Skin of body (tissue), 2 donors: ENCODE results near the gene SCFD1. TPM values are rescaled to one million over a fixed set of nuclear protein-coding genes. Genes with fewer than 3 reads are reported as not detected.
"Not testable (repeated sequence)": the region's sequence is repeated elsewhere in the genome, so short reads cannot be mapped to it uniquely, and the experiment has no call there.

ENCODE experiments used
- DNase-seq: peaks from one replicate; lab custom pipeline; 2025; lab: John Stamatoyannopoulos, UW
- total RNA-seq: library from RNA; depleted of rRNA; stranded (reverse); fragments of >200 nt; gene quantifications from one replicate; pipeline ENCODE4 v1.2.3, GENCODE V29; 2014

SCFD1 gene
- total RNA-seq, 1 donor from 2014 or later, result 141 TPM

DNA sequence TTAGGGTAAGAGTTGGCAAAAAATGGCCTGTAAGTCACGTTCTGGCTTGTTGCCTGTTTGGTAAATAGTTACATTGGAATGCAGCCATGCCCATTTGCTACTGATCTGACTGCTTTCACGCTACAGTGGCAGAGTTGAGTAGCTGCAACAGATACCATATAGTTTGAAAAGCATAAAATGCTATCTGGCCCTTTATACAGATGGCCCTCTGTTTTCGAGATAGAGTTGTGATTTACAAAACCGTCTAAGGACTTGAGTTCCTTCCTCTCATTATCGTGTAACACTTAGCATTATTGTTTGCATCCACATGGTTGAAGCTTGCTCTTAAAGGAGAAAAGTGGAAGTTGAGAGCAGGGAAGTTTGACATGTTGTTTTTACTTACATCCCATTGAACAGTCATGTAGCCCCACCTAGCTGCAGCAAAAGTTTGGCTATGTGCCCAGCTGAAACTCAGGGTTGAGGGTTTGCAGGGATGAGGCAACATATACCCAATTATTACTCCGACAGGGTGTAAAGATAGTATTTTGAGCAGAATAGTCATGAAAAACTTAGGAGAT, 11.3 kb upstream of the SCFD1 start:
- peak; percentile 50 for DNase-seq

DNA sequence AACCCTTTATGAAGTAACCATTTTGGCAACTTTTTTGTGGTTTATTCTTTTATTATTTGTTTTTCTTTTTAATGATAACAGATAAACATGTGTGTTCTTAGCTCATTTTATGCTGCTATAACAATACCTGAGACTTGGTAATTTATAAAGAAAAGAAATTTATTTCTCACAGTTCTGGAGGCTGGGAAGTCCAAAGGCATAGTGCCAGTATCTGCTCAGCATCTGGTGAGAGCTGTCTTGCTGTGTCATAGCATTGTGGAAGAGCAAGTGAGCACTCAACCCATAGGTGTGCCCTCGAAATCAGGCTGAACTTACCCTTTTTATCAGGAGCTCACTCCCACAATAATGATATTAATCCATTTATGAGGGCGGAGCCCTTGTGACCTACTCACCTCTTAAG, 8.0 kb upstream of the SCFD1 start:
- no peak for DNase-seq

DNA sequence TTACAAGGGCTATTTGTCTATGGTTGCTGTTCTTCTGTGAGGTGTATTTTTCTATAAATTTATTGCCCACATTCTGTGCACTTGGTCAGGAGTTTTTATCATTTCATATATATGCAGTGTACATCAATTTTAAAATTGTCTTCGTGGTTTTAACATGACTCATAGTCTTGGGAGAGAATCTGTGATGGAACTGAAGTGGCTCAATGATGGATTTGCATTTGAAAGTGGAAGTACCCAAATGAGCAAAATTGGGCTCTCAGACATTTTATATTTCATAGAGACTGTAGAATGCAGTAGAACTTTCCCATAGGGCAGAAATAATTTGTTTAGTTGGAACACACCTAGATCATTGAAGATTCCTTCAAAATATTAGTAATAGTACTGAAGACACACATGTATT, 1.9 kb upstream of the SCFD1 start:
- DNase-seq, result no peak

DNA sequence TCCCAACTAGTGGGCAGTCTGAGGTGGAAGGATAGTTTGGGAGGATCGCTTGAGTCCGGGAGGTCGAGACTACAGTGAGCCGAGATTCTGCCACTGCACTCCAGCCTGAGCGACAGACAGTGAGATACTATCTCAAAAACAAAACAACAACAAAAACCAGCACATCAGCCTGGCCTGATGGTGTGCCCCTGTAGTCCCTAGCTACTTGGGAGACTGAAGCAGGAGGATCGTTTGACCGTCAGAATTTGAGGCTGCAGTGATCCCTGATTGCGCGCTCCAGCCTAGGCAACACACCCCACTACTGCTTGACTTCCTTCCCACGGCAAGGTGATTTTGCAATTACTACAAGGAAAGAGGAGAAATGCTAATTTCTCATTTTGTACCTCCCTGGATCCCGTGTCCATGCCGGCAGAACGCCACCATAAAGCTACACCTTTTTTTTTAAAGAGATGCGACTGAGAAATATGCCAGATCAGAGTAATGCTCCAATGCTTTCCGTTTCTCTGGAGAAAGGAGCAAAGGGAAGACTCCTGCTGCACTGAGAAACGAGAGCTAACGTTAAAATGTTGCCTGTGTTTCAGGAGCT, 672 bp upstream of the SCFD1 start:
- DNase-seq, result no peak

DNA sequence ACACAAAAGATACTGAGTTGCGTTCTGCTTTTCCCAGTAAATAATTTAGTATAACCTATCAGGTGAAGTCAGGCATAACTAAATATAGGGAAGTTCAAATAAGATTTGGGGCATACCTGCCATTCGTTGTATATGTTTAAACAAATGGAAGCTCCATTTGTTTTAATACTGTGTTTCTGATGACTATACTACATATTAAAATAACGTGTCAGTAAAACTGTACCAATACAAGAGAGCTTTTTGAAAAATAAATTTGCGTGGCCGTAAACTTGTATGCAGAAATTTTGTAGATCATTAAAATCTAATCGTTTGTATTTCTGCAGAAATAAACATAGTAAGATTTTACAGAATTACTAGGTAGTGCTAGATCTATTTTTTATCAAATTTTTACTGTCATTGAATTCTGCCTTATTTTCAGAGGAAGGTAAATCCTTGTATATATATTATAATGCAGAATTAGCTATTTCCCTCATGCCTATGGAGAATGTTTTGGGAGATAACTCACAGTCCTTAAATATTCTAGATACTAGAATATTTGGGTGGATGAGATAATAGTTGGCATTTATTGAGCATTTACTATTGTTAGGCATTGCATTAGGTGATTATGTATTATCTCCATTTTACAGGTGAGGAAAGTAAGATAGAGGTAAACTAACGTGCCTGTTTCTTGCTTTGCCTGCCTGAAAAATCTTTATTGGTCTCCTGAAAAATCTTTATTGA, 1.5 kb downstream of the SCFD1 start:
- DNase-seq, result no peak

DNA sequence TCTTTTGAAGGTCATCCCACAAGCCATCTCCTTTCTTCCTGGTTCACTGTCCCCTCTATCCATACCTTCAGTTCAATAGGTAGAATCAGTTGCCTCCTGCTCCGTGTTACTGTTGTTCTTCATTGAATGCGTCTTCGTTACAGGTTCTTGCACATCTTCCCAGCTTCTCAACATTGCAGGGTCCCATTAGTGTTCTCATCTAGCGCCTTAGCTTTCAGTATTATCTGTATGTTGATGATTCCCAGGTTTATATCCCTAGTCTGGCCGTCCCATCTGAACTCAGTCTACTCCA, 2.0 kb downstream of the SCFD1 start:
- DNase-seq, result no peak

DNA sequence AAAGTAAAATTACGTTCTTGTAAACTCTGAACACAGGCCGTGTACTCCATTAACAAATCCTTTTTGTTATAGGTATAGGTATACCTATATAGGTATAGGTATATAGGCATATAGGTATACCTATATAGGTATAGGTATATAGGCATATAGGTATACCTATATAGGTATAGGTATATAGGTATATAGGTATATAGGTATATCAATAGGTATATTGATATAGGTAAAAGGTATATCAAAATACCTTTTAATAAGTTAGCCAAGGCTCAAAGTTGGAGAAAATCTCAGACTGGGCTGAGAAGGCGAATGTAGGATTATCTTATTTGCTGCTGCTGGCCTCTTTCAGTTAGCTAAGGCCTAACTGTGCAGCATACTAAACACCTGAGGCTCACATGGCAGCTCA, 3.4 kb downstream of the SCFD1 start:
- no peak for DNase-seq

DNA sequence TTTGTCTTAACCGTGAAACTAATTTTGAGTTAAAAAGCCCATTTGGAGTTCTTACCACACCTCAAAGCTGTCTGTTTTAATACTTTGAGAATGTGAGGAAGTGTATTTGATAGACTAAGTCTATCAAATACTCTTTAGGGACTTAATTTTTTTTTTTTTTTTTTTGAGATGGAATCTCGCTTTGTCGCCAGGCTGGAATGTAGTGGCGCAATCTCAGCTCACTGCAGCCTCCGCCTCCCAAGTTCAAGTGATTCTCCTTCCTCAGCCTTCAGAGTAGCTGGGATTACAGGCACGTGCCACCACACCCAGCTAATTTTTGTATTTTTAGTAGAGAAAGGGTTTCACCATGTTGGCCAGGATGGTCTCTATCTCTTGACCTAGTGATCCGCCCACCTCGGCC, 7.3 kb downstream of the SCFD1 start:
- DNase-seq, result not testable (repeated sequence)

DNA sequence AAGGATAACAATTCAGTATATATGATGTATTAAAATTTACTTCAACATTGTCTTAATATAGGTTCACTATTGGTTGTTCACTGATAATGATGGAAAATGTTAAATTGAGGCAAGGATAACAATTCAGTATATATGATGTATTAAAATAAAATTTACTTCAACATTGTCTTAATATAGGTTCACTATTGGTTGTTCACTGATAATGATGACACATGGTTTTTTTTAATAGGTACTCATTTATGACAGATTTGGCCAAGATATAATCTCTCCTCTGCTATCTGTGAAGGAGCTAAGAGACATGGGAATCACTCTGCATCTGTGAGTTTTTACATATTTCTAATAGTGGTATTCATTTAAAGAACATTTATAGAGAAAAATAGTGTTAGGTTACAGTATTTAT, 8.1 kb downstream of the SCFD1 start:
- DNase-seq, result no peak

DNA sequence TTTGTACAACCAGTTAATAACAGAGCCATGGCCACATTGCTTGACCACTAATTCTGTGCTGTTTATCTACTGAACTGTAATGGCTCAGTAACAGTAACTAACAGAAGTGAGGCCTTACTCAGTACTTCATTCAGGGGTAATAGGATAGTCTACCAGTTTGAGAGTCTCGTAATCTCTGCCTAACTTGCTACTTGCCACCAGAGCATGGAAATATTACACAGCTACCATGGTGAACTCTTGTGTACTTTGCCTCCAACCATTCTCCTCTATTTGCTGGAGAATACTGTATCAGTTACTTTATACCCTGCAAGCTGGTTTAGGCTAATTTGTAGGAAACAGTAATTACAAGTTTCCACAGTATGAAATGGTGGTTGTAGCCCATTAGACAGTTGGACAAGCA, 10.6 kb downstream of the SCFD1 start:
- DNase-seq, result no peak

DNA sequence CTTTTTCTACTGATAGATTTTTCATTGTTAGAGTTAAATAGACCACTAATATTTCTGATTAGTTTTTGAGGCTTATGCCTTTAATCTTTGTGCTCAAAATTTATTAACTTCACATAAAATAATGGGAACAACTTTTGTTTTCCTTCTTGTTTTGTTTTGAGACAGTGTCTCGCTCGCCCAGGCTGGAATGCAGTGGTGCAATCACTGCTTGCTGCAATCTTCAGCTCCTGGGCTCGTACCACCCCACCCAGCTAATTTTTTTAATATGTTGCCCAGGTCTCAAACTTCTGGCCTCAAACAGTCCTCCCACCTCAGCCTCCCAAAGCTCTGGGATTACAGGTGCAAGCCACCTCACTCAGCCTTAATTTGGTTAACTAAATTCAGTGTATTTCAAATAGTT, 16.8 kb downstream of the SCFD1 start:
- DNase-seq, result no peak

DNA sequence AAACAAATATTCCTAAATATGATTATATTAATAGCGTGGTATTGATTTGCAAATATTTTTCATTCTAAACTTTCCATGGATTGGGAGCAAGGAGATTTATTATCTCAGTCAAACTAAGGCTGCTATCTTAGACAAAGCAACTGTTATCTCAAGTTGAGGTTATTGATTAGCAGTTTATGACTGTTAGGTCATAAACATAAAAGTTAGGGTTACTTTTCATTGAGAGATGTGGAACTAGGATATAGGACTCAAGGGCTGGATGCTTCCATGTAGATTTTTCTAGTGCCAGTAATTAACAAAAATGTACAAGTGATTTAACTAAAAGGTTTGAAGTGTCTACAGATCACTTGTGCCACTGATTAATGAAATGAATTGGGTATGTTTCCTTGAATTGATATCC, 19.1 kb downstream of the SCFD1 start:
- no peak for DNase-seq

DNA sequence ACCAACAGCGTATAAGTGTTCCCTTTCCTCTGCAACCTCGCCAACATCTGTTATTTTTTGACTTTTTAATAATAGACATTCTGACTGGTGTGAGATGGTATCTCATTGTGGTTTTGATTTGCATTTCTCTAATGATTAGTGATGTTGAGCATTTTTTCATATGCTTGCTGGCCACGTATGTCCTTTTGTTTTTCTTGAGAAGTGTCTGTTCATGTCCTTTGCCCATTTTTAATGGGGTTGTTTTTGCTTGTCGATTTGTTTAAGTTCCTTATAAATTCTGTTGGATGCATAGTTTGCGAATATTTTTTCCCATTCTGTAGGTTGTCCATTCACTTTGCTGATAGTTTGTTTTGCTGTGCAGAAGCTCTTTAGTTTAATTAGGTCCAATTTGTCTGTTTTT, 22.3 kb downstream of the SCFD1 start:
- DNase-seq, result not testable (repeated sequence)

DNA sequence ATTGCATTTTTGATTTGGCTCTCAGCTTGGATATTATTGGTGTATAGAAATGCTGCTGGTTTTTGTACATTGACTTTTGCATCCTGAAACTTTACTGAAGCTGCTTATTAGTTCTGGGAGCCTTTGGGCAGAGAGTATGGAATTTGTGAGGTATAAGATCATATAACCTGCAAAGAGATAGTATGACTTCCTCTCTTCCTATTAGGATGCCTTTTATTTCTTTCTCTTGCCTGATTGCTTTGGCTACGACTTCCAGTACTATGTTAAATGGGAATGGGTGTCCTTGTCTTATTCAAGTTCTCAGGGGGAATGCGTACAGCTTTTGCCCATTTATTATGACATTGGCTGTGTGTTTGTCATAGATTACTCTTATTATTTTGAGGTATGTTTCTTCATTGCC, 23.5 kb downstream of the SCFD1 start:
- no peak for DNase-seq

DNA sequence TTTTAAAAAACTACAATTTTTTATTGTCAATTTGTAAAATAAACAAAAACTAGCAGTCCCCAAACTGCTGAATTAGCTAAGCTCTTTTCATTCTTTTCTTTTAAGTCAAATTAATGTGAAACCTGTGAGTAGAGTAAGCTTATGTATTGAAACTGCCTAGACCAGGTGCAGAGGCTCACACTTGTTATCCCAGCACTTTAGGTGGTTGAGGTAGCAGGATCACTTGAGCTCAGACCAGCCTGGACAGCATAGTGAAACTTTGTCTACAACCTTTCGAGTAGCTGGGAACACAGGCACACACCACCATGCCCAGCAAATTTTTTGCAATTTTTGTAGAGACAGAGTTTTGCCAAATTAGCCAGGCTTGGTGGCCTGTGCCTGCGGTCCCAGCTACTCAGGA, 26.4 kb downstream of the SCFD1 start:
- no peak for DNase-seq

DNA sequence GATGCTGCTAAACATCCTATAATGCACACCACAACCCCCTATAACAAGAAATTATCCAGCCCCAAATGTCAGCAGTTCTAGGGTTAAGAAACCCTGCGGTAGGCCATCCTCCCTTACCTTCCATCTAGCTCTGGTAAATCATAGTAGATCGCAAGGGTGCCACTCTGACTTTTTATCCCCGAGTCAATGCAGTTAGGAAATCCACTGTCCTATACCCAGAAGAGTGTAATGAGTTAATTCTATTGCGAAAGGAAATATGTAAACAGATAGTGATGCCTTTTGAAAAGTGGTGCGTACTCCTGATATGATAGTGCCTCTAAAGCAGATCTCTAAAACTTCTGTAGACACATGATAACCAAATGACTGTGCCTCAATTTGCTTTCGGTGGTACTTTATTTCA, 29.8 kb downstream of the SCFD1 start:
- DNase-seq, result no peak

DNA sequence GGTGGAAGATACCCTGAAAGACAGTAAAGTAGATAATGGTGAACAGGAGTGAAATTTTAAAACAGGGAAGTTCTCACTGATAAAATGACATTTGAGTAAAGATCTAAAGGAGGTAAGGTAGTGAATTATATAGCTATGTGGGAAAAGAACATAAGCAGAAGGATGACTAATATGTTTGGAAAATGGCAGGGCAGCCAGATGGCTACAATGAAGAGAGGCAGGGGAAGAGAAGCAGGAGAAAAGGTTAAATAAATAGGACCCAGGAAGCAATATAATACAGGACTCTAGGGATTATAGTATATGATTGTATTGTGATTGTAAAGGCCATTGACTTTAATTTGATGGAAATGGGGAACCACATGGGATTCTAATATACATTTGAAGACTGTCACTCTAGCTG, 33.0 kb downstream of the SCFD1 start:
- DNase-seq, result no peak

DNA sequence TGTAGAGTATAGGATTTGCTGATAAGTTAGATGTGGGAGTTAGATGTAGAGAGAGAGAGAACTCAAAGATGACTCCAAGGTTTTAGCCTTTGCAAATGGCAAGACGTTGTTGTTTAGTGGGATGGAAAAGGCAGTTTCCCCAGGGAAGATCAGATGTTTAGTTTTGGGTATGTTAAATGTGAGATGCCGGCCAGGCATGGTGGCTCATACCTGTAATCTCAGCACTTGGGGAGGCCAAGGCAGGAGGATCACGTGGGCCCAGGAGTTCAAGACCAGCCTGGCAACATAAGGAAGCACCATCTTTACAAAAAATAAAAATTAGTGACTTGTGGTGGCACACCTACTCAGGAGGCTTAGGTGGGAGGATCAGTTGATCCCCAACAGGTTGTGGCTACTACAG, 33.5 kb downstream of the SCFD1 start:
- no peak for DNase-seq

DNA sequence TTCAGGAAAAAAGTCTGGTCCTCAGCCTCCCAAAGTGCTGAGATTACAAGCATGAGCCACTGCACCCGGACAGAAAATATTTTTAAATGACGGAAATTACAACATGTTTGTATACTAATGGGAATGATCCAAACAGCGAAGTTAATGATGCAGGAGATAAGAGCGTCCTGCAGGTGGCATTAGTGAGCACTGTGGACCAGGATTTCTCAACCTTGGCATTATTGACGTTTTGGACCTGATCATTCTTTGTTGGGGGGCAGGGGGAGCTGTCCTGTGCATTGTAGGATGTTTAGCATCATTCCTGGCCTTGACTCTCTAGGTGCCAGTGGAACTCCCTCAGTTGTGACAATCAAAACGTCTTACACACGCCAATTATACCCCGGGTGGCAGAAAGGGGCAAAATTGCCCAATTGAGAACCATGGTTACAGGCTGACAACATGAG, 34.1 kb downstream of the SCFD1 start:
- DNase-seq, result no peak

DNA sequence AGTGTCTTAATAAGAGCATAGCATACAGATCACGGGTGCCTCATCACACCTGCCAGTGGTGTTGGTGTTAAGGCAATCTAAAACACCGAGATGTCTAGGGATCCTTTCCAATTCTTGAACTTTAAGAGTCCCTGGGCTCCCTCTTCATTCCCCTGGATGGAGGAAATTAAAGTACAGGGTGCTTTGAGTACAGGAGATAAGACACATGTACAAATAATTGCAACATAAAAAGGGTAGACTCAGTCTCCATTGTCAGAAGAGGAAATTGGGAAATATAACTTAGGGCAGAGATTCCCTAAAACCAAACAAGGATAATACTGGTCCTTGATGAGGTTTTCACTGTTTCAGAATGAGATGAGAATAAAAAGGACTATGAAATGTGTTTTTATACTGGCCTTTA, 34.9 kb downstream of the SCFD1 start:
- DNase-seq, result no peak

DNA sequence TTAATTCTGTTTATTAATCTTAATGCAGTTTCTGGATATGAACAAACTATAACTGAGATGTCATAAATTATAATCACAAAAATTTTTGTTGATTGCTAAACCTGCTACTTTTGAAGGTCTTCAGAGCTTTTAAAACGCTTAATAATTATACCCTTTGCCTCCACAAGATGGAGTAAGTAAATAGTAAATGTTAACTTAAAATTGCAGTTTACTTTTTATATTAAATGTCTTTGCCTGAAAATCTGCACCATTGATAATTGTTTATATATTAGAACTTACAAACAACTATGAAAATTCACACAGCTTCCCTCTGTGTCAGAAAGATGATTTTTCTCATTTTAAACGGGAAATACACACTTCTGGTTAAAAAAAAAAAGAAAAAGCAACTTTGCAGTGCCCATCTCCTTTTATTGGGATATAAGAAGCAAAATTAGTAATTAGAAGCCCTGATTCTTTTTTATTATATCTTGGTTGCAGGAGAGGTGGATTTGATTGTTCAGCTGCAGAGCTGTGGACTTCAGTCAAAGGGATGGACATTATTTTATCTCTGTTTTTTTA, 35.6 kb downstream of the SCFD1 start:
- DNase-seq, result no peak

DNA sequence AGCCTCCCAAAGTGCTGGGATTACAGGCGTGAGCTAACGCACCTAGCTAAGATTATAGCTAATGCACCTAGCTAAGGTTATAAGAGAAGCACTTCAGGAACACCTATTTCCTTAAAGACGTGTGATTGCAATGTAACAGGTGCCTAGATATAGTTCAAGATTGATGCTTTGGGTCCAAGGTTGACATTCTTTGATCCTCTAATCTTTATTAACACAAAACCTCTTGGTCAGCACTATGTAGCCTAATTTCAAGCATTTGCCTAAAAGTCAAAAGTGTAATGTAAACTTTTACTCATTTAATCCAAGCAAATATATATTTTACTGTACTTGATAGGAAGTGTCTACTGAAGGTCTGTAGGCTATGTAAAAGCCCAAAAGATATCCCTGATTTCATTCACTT, 36.5 kb downstream of the SCFD1 start:
- no peak for DNase-seq

DNA sequence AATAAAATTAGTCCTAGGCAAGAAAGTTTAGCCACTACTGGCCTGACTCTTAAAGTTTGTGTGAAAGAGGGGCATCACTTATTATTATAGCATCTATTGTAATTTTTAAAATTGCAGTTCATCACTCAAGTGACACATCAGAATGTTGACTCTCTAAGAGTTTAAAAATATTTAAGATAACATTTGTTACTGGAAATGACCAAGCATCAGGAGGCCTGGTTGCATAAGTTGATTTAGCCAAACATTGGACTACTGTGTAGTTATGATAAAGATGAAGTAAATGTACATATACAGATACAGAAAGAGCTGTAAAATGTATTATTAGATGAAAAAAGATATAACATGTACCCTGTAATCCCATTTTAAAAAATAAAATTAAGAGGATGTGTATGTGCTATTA, 47.5 kb downstream of the SCFD1 start:
- no peak for DNase-seq
